Measurements from ENCODE around the gene ATP8B1.

- no peak for TF ChIP-seq GATA2 (IDR thresholded peaks at IDR 0.05; ENCODE audit: low read depth, low read length)
- TF ChIP-seq GATA3 (IDR thresholded peaks at IDR 0.05; ENCODE audit: low read depth, low read length): no peak
These were observed 173.7 kb downstream of the ATP8B1 start for GRCh38 chr18:57629422-57629821.
